A549 (cell line): ENCODE measurements around the gene SCAP. TPM values are rescaled to one million over a fixed set of nuclear protein-coding genes. Genes with fewer than 3 reads are reported as not detected.

Source experiments
- ATAC-seq, 2 experiments: fragments of 200-7000 bp in 1 of 2; fragments of >200 bp in 1 of 2; cut with Nextera tagmentation in 1 of 2; cut with Tn5 transposase in 1 of 2; 3 replicates each; pipeline versions ENCODE4 v1.8.0 to v1.9.1; 2018 to 2020; ENCODE audit warnings: mild to moderate bottlenecking in 1 of 2, moderate library complexity in 1 of 2
- CTCF ChIA-PET: fragments of 300-600 bp; sonication (Branson Sonifier 250); formaldehyde crosslinking; extraction: SDS; loops from one replicate; lab custom pipeline; 2021; ENCODE audit warnings: antibody characterized with exemption, inconsistent platforms; lab: Yijun Ruan, JAX
- POLR2A ChIA-PET: fragments of 350-600 bp; formaldehyde crosslinking; extraction: SDS; loops from one replicate; lab custom pipeline; 2021; ENCODE audit warnings: antibody characterized with exemption, inconsistent platforms; lab: Yijun Ruan, JAX
- DNase-seq, 2 experiments: peaks; one replicate each; pipeline versions ENCODE4 v3.0.0 to v3.0.0-alpha.2; 2011 to 2016; ENCODE audit warnings: low read depth in 1 of 2, low spot score in 1 of 2
- FAIRE-seq: peaks from 2 replicates; lab custom pipeline; 2011; peaks lifted over from hg19 to GRCh38; lab: Jason Lieb, UNC
- H3K27ac ChIP-seq, 2 experiments: fragments of >200 bp; sonication (Bioruptor Twin); formaldehyde crosslinking; 3 replicates each; pipeline ENCODE4 v1.5.1; 2016 to 2017
- H3K4me1 ChIP-seq: fragments of >200 bp; sonication (Bioruptor Twin); formaldehyde crosslinking; 3 replicates; pipeline ENCODE4 v1.6.1; 2016
- H3K4me2 ChIP-seq: fragments of >200 bp; sonication (Bioruptor Twin); formaldehyde crosslinking; 3 replicates; pipeline ENCODE4 v1.6.1; 2016
- H3K4me3 ChIP-seq: fragments of >200 bp; sonication (Bioruptor Twin); formaldehyde crosslinking; 3 replicates; pipeline ENCODE4 v1.5.1; 2016
- H3K9me3 ChIP-seq: fragments of >200 bp; sonication (Bioruptor Twin); formaldehyde crosslinking; 3 replicates; pipeline ENCODE4 v1.6.1; 2016
- BHLHE40 ChIP-seq: IDR thresholded peaks from 2 replicates; pipeline ENCODE4 v1.6.1; 2012; ENCODE audit warnings: low read depth, low read length, inconsistent platforms
- CBX2 ChIP-seq: fragments of 200-600 bp; sonication (generic); IDR thresholded peaks from 2 replicates; pipeline ENCODE4 v1.6.1; 2016; ENCODE audit warnings: low read depth, mild to moderate bottlenecking, borderline replicate concordance
- CEBPB ChIP-seq, 2 experiments: fragments of >200 bp in 1 of 2; sonication (Bioruptor Twin) in 1 of 2; formaldehyde crosslinking in 1 of 2; IDR thresholded peaks; 2 replicates each; pipeline ENCODE4 v1.6.1; 2012 to 2016
- CHD2 ChIP-seq: fragments of 150-350 bp; IDR thresholded peaks from 2 replicates; pipeline ENCODE4 v1.6.1; 2014; ENCODE audit warnings: low read length; ENCODE audit not compliant: partially characterized antibody
- CHD4 ChIP-seq: fragments of 200-600 bp; sonication (generic); IDR thresholded peaks from 2 replicates; pipeline ENCODE4 v1.6.1; 2016; ENCODE audit warnings: antibody characterized with exemption, mild to moderate bottlenecking, borderline replicate concordance
- EHF ChIP-seq: fragments of 250-450 bp; sonication (Bioruptor Pico); IDR thresholded peaks from 2 replicates; pipeline ENCODE4 v1.5.0; 2020; ENCODE audit warnings: mild to moderate bottlenecking
- EHMT2 ChIP-seq: fragments of 200-600 bp; sonication (generic); IDR thresholded peaks from 2 replicates; pipeline ENCODE4 v1.6.1; 2016; ENCODE audit warnings: antibody characterized with exemption, low read depth, mild to moderate bottlenecking, moderate library complexity
- EP300 ChIP-seq, 2 experiments: fragments of >200 bp; sonication (Bioruptor Twin); formaldehyde crosslinking; IDR thresholded peaks; 2 replicates in 1 of 2; 3 replicates in 1 of 2; pipeline ENCODE4 v1.6.1; 2016 to 2017
- ESRRA ChIP-seq: fragments of 150-350 bp; IDR thresholded peaks from 2 replicates; pipeline ENCODE4 v1.6.1; 2014; ENCODE audit warnings: mild to moderate bottlenecking, low read length, borderline replicate concordance
- GATA3 ChIP-seq: IDR thresholded peaks from 2 replicates; pipeline ENCODE4 v1.6.1; 2012; ENCODE audit warnings: borderline replicate concordance
- HDAC2 ChIP-seq: fragments of 200-600 bp; sonication (generic); IDR thresholded peaks from 2 replicates; pipeline ENCODE4 v1.6.1; 2016
- HOXB5 ChIP-seq: fragments of 250-450 bp; sonication (Bioruptor Pico); IDR thresholded peaks from 2 replicates; pipeline ENCODE4 v1.5.0; 2020; ENCODE audit warnings: mild to moderate bottlenecking, moderate library complexity
- JUN ChIP-seq, 2 experiments: fragments of >200 bp; sonication (Bioruptor Twin); formaldehyde crosslinking; IDR thresholded peaks; 2 replicates in 1 of 2; 3 replicates in 1 of 2; pipeline ENCODE4 v1.6.1; 2016 to 2017
- JUNB ChIP-seq: fragments of >200 bp; sonication (Bioruptor Twin); formaldehyde crosslinking; IDR thresholded peaks from 2 replicates; pipeline ENCODE4 v1.6.1; 2016
- MYC ChIP-seq: IDR thresholded peaks from 2 replicates; pipeline ENCODE4 v1.6.1; 2012; ENCODE audit warnings: mild to moderate bottlenecking, inconsistent platforms, low read length, improper control_type of control experiment, borderline replicate concordance
- POLR2A ChIP-seq: IDR thresholded peaks from 2 replicates; pipeline ENCODE4 v1.6.1; 2012; ENCODE audit warnings: mild to moderate bottlenecking, low read length
- RAD21 ChIP-seq, 2 experiments: fragments of >200 bp in 1 of 2; sonication (Bioruptor Twin) in 1 of 2; formaldehyde crosslinking in 1 of 2; IDR thresholded peaks in 1 of 2; conservative IDR thresholded peaks in 1 of 2; 2 replicates in 1 of 2; 3 replicates in 1 of 2; pipeline ENCODE4 v1.6.1; 2012 to 2018; ENCODE audit warnings: inconsistent platforms in 1 of 2
- SMC3 ChIP-seq: fragments of >200 bp; sonication (Bioruptor Twin); formaldehyde crosslinking; IDR thresholded peaks from 3 replicates; pipeline ENCODE4 v1.6.1; 2018; ENCODE audit warnings: inconsistent platforms
- TP53 ChIP-seq: fragments of 250-450 bp; sonication (Bioruptor Pico); IDR thresholded peaks from 2 replicates; pipeline ENCODE4 v1.5.0; 2021; ENCODE audit warnings: mild to moderate bottlenecking, moderate library complexity
- ZC3H11A ChIP-seq: fragments of 450-650 bp; IDR thresholded peaks from 2 replicates; pipeline ENCODE4 v1.6.1; 2014; ENCODE audit warnings: antibody characterized with exemption, mild to moderate bottlenecking
- ZNF302 ChIP-seq: fragments of 250-450 bp; sonication (Bioruptor Pico); IDR thresholded peaks from 2 replicates; pipeline ENCODE4 v1.9.0; 2021; ENCODE audit warnings: inconsistent platforms, mild to moderate bottlenecking, moderate library complexity
- WGBS: methylation state at CpG from one replicate; pipeline ENCODE4 v1.1.6; 2017; ENCODE audit errors: missing lambda C conversion rate; 5-methylcytosine and 5-hydroxymethylcytosine counted together
- polyA plus RNA-seq, 4 experiments: library from polyadenylated mRNA; depleted of rRNA in 3 of 4; stranded (reverse); fragments of >200 nt; fragmentation: RNase III in 1 of 4; extraction: RNeasy Plus Mini Kit Qiagen cat#74134 plus additional on column Dnase treatment in 1 of 4; gene quantifications; 2 replicates in 3 of 4; 3 replicates in 1 of 4; pipeline ENCODE4 v1.2.3, GENCODE V29; 2011 to 2017
- TF ChIP-seq, protein P1 (sequence below): IDR thresholded peaks from 2 replicates; pipeline ENCODE4 v1.6.1; 2012
- TF ChIP-seq, protein P2 (sequence below): fragments of >200 bp; sonication (Bioruptor Twin); formaldehyde crosslinking; IDR thresholded peaks from 3 replicates; pipeline ENCODE4 v1.5.1; 2016
- TF ChIP-seq, protein P3 (sequence below): IDR thresholded peaks from 2 replicates; pipeline ENCODE4 v1.6.1; 2012
- TF ChIP-seq, protein P4 (sequence below): fragments of 150-350 bp; IDR thresholded peaks from 2 replicates; pipeline ENCODE4 v1.6.1; 2014; ENCODE audit warnings: low read depth, mild to moderate bottlenecking, low read length
- TF ChIP-seq, protein P5 (sequence below): fragments of 250-450 bp; sonication (Bioruptor Pico); IDR thresholded peaks from 2 replicates; pipeline ENCODE4 v1.5.0; 2021; ENCODE audit warnings: mild to moderate bottlenecking, moderate library complexity, borderline replicate concordance
- TF ChIP-seq, protein P6 (sequence below): fragments of >200 bp; sonication (Bioruptor Twin); formaldehyde crosslinking; IDR thresholded peaks from 2 replicates; pipeline ENCODE4 v1.6.1; 2016

SCAP gene
- polyA plus RNA-seq, 2 of the 4 experiments (the other 2 are of a cell fraction), result 12.9 to 25.9 TPM

DNA sequence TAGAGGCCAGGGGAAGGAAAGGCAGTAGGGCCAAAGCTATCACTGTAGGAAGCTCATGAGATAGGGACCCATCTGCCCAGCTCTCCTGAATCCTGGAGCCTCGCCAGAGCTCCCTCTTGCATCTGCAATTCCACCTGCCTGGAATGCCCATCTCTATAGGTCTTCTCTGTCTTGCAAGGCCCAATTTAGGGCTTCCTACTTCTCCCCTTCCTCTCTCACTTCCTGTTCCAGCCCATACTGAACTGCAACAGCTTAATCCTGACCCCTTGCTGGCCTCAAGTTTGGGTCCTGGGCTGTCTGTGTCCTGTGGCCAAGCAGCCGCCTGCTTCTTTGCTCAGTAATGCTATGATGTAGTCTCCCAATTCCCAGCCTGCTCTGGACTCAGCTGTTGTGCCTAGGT is 98.6 kb downstream of the SCAP start:
- no peak overlapping the region for H3K27ac ChIP-seq
- no peak for ATAC-seq
- CTCF ChIA-PET, result no interaction called here
- WGBS, result 95% methylated on average over 2 of the region's 2 CpGs
- H3K4me2 ChIP-seq, result no peak overlapping the region
- DNase-seq, result no peak
- POLR2A ChIA-PET, result no interaction called here
- peaks cover 5% of the 10 kb centered on the region; the same call in 2 of the 3 replicates for H3K4me1 ChIP-seq
- TF ChIP-seq, protein P1, sequence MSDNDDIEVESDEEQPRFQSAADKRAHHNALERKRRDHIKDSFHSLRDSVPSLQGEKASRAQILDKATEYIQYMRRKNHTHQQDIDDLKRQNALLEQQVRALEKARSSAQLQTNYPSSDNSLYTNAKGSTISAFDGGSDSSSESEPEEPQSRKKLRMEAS, result no peak
- TF ChIP-seq EHF (no peak), JUN (IDR thresholded peaks at IDR 0.05) (no peak), ZNF302 (no peak), EHMT2 (no peak), CEBPB (IDR thresholded peaks at IDR 0.05) (no peak), POLR2A (no peak), CHD2 (no peak), RAD21 (conservative IDR thresholded peaks at IDR 0.05 in 1 of 2, IDR thresholded peaks at IDR 0.05 in 1 of 2) (no peak), HDAC2 (no peak), JUNB (no peak), ZC3H11A (no peak), SMC3 (no peak), EP300 (IDR thresholded peaks at IDR 0.05) (no peak)
- TF ChIP-seq, protein P2, sequence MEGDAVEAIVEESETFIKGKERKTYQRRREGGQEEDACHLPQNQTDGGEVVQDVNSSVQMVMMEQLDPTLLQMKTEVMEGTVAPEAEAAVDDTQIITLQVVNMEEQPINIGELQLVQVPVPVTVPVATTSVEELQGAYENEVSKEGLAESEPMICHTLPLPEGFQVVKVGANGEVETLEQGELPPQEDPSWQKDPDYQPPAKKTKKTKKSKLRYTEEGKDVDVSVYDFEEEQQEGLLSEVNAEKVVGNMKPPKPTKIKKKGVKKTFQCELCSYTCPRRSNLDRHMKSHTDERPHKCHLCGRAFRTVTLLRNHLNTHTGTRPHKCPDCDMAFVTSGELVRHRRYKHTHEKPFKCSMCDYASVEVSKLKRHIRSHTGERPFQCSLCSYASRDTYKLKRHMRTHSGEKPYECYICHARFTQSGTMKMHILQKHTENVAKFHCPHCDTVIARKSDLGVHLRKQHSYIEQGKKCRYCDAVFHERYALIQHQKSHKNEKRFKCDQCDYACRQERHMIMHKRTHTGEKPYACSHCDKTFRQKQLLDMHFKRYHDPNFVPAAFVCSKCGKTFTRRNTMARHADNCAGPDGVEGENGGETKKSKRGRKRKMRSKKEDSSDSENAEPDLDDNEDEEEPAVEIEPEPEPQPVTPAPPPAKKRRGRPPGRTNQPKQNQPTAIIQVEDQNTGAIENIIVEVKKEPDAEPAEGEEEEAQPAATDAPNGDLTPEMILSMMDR, result no peak
- TF ChIP-seq, protein P3, sequence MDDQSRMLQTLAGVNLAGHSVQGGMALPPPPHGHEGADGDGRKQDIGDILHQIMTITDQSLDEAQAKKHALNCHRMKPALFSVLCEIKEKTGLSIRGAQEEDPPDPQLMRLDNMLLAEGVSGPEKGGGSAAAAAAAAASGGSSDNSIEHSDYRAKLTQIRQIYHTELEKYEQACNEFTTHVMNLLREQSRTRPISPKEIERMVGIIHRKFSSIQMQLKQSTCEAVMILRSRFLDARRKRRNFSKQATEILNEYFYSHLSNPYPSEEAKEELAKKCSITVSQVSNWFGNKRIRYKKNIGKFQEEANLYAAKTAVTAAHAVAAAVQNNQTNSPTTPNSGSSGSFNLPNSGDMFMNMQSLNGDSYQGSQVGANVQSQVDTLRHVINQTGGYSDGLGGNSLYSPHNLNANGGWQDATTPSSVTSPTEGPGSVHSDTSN, result no peak
- H3K4me3 ChIP-seq, result no peak overlapping the region
- FAIRE-seq, result no peak
- H3K9me3 ChIP-seq, result no peaks in the 10 kb centered on the region

DNA sequence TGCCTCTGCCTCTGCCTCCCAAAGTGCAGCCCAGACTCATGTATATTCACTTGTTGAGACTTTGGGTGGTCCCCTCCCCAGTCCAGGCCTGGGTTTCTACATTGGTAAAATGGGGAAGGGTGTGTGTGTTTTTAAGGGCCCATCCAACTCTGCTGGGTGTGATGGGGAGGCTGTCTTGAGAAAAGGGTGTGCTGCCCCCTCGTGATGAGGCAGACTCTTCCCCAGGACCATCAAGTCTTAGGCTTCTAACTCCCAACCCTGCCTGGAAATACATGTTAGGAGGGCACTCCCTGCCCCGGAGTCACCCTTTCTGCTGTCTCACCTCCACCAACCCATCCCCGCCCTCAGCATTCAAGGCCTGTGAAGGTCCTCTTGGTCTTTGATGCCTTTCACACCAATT is 99.3 kb downstream of the SCAP start:
- Histone ChIP-seq H3K27ac (no peak overlapping the region), H3K4me1 (no peaks in the 10 kb centered on the region; the same call in 2 of the 3 replicates), H3K9me3 (no peaks in the 10 kb centered on the region), H3K4me2 (no peak overlapping the region), H3K4me3 (no peak overlapping the region)
- ChIA-PET CTCF (no interaction called here), POLR2A (no interaction called here)
- 84% methylated on average over 3 of the region's 3 CpGs for WGBS
- DNase-seq, result no peak
- TF ChIP-seq TP53 (no peak), SMC3 (no peak), HOXB5 (CRISPR knock-in tag) (no peak), ESRRA (no peak), CHD4 (no peak)
- ATAC-seq, result no peak
- FAIRE-seq, result no peak

DNA sequence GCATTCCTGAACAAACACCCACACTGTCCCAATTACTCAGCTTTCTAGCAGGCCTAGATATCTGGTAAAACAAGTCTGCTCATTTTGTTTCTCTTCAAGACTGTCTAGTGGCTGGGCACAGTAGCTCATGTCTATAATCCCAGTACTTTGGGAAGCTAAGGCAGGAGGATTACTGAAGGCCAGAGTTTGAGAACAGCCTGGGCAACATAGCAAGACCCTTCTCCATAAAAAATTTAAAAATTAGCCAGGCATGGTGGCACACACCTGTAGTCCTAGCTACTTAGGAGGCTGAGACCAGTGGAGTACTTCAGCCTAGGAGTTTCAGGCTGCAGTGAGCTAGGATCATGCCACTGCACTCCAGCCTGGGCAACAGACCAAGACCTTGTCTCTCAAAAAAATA is 101.2 kb downstream of the SCAP start:
- CTCF ChIA-PET, result no interaction called here
- ATAC-seq, result no peak

More for the DNA sequence above, 101.2 kb downstream of the SCAP start:
- POLR2A ChIA-PET, result no interaction called here
- no peak for DNase-seq
- no peak overlapping the region for H3K27ac ChIP-seq
- H3K4me2 ChIP-seq, result no peak overlapping the region
- TF ChIP-seq CBX2, result no peak
- TF ChIP-seq EHMT2, result no peak
- TF ChIP-seq CEBPB (IDR thresholded peaks at IDR 0.05), result no peak
- no peak for TF ChIP-seq MYC
- no peak for TF ChIP-seq GATA3
- no peak for TF ChIP-seq BHLHE40
- TF ChIP-seq, protein P4, sequence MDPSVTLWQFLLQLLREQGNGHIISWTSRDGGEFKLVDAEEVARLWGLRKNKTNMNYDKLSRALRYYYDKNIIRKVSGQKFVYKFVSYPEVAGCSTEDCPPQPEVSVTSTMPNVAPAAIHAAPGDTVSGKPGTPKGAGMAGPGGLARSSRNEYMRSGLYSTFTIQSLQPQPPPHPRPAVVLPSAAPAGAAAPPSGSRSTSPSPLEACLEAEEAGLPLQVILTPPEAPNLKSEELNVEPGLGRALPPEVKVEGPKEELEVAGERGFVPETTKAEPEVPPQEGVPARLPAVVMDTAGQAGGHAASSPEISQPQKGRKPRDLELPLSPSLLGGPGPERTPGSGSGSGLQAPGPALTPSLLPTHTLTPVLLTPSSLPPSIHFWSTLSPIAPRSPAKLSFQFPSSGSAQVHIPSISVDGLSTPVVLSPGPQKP, result no peak
- no peak for TF ChIP-seq CHD4
- TF ChIP-seq, protein P5, sequence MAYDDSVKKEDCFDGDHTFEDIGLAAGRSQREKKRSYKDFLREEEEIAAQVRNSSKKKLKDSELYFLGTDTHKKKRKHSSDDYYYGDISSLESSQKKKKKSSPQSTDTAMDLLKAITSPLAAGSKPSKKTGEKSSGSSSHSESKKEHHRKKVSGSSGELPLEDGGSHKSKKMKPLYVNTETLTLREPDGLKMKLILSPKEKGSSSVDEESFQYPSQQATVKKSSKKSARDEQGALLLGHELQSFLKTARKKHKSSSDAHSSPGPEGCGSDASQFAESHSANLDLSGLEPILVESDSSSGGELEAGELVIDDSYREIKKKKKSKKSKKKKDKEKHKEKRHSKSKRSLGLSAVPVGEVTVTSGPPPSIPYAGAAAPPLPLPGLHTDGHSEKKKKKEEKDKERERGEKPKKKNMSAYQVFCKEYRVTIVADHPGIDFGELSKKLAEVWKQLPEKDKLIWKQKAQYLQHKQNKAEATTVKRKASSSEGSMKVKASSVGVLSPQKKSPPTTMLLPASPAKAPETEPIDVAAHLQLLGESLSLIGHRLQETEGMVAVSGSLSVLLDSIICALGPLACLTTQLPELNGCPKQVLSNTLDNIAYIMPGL (CRISPR knock-in tag), result no peak
- TF ChIP-seq EP300 (IDR thresholded peaks at IDR 0.05), result no peak
- TF ChIP-seq, protein P6, sequence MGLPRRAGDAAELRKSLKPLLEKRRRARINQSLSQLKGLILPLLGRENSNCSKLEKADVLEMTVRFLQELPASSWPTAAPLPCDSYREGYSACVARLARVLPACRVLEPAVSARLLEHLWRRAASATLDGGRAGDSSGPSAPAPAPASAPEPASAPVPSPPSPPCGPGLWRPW, result no peak
- FAIRE-seq, result no peak
- H3K9me3 ChIP-seq, result no peaks in the 10 kb centered on the region
- no peak overlapping the region for H3K4me3 ChIP-seq
- no peaks in the 10 kb centered on the region; the same call in 2 of the 3 replicates for H3K4me1 ChIP-seq
